GM12865 (cell line): ENCODE results near the gene MAD1L1.
"Not testable (repeated sequence)": the region's sequence is repeated elsewhere in the genome, so short reads cannot be mapped to it uniquely, and the experiment has no call there.

ENCODE experiments used
- DNase-seq: peaks from one replicate; pipeline ENCODE4 v3.0.0; 2010; ENCODE audit warnings: low read depth
- H3K4me3 ChIP-seq: 2 replicates; pipeline ENCODE4 v1.5.1; 2011; ENCODE audit warnings: mild to moderate bottlenecking, low read depth, low read length, control low read depth
- TF ChIP-seq, protein P1 (sequence below): IDR thresholded peaks from 2 replicates; pipeline ENCODE4 v1.5.1; 2011; ENCODE audit warnings: low read length, control low read depth, low read depth, inconsistent platforms; ENCODE audit not compliant: insufficient read depth; ENCODE audit errors: missing control alignments

Gene MAD1L1

DNA sequence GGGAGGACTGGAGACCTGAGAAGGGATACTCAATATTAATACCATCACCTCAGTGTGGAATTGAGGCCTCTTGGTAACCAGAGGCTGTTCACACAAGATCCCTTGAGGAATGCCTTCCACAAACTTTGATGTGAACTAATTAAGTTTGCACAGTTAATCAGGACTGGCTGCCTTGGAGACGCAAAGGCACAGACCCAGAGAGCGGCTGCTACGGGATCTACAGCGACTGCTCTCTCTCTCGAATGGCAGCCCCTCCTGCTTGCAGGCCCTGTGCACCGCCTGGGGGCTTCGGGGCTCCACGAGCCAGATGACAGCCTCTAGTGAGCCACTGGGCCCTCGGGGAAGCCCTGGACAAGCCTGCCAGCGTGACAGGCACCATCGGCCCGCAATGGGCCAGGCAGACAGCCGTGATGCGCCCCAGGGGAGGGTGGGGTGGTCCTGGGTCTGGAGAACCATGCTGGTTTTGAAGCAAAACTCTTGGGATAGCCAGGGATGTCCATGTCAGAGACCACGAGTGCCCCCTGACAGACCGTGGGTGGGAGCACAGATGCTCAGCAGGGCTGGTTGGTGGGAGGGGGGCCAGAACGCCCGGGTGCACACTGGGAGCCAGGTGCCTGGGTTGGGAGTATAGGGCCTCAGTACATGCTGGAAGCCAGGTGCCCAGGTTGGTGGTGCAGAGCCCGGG is 367.0 kb downstream of the MAD1L1 start:
- no peak overlapping the region for H3K4me3 ChIP-seq
- TF ChIP-seq, protein P1, sequence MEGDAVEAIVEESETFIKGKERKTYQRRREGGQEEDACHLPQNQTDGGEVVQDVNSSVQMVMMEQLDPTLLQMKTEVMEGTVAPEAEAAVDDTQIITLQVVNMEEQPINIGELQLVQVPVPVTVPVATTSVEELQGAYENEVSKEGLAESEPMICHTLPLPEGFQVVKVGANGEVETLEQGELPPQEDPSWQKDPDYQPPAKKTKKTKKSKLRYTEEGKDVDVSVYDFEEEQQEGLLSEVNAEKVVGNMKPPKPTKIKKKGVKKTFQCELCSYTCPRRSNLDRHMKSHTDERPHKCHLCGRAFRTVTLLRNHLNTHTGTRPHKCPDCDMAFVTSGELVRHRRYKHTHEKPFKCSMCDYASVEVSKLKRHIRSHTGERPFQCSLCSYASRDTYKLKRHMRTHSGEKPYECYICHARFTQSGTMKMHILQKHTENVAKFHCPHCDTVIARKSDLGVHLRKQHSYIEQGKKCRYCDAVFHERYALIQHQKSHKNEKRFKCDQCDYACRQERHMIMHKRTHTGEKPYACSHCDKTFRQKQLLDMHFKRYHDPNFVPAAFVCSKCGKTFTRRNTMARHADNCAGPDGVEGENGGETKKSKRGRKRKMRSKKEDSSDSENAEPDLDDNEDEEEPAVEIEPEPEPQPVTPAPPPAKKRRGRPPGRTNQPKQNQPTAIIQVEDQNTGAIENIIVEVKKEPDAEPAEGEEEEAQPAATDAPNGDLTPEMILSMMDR = no peak
- no peak for DNase-seq

DNA sequence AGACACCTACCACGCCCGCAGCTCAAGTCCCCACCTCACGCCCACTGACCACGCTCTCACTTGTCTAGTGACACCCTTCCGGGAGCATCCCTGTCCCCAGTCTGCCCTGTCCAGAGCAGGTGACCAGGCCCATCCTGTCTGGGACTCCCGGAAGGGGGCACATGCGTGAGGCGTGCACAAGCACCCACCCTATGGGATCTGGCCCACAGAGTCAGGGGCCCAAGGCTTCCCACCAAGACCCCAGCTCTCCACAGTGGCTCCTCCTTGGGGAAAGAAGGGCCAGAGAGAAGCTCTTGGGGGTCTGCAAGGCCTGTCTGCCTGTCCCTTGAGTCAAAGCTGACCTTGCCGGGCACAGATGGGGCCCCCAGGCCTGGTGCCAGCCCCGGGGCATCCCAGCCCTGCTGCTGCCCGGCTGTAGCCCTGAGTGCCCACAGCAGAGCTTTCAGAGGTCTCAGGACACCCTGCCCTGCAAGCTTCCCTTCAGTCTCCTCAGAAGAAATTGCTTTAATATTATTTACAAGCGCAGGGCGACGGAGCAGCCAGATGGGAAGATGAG is 367.7 kb downstream of the MAD1L1 start:
- DNase-seq = no peak
- no peak overlapping the region for H3K4me3 ChIP-seq
- TF ChIP-seq, protein P1 = no peak

DNA sequence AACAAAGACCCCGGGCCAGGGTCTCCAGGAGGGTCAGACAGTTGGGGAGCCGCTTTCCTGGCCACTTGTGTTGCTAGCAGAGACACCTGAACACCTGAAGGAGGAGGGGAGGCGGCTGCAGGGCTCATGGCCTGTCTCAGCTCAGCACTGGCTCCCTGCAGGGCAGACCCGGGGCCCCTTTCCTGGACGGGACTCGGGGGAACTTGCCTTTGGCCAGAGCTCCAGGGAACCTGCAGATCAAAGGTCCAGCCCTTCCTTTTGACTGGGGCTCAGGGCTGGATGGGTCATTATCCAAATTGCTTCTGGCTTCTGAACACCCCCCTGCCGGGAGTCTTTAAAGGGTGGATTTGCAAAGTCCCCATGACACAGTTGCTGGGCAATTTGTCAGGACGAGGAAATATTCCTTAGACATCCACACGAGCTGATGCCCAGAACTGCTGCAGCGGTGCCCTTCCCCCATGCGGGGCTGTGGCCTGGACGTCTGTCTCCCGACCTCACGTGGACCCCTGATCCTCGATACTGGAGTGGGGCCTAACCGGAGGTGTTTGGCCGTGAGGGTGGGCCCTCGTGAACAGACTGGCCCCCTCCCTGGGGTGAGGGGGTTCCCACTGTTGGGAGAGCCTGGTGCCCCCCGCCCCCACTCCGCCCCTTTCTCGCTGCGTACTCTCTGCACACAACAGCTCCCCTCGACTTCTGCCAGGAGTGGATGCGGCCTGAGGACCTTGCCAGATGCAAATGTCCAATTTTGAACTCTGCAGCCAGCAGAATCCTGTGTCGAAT is 368.4 kb downstream of the MAD1L1 start:
- H3K4me3 ChIP-seq = no peak overlapping the region
- TF ChIP-seq, protein P1 = no peak
- no peak for DNase-seq

DNA sequence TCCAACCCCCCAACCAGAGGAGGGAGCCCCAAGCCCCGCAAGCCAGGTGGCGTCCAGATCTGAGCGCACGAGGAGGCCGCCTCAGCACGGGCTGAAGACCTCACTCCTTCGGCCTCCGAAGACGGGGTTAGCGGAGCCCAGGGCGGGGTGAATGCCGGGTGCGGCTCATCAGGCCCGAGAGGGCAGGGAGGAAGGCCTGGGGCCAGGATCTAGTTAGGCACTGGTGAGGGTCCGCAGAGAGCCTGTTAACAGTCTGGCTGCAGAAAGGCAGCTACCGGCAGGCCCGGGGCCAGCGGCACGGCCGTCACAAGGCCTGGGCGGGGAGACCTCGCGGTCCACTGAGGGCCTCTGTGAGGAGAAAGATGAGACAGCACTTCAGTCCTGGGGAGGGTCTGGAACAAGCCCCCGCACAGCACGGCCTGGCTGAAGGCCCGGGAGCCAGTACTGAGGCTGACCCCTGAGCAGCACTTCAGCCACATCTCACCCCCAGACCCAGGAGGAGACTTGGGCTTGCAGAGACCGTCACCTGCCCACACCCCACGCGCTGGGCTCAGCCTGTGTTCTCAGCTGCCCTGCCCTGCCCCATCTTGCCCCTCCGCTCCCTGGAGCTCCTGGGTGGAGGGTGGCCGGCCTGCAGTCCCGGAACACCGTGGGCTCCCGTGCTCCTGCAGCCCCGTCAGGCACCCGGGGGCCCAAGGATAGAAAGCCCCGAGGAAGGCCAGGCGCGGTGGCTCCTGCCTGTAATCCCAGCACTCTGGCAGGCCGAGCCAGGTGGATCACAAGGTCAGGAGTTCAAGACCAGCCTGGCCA is 369.4 kb downstream of the MAD1L1 start:
- no peak overlapping the region for H3K4me3 ChIP-seq
- TF ChIP-seq, protein P1 = no peak

DNA sequence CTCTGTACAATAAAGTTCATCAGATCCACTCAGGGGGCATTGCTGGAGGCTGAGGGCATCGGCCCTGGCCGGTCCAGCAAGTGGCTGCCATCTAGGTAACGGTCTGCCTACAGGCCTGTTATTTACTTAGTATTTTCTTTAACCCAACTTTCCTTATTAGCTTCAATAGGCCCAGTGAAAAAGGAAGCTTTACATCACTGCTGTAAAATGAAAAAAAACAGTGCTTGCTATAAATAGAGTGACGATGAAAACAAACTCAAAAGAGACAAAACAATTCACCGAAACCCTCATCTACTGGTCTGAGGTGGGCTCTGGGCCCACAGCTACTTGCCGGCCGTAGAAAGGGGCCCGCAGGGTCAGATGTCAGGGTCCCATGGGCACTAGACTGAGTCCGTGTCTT is 370.2 kb downstream of the MAD1L1 start:
- no peak overlapping the region for H3K4me3 ChIP-seq
- TF ChIP-seq, protein P1 = no peak
- DNase-seq = no peak

More for the DNA sequence above, 369.4 kb downstream of the MAD1L1 start:
- DNase-seq = no peak

DNA sequence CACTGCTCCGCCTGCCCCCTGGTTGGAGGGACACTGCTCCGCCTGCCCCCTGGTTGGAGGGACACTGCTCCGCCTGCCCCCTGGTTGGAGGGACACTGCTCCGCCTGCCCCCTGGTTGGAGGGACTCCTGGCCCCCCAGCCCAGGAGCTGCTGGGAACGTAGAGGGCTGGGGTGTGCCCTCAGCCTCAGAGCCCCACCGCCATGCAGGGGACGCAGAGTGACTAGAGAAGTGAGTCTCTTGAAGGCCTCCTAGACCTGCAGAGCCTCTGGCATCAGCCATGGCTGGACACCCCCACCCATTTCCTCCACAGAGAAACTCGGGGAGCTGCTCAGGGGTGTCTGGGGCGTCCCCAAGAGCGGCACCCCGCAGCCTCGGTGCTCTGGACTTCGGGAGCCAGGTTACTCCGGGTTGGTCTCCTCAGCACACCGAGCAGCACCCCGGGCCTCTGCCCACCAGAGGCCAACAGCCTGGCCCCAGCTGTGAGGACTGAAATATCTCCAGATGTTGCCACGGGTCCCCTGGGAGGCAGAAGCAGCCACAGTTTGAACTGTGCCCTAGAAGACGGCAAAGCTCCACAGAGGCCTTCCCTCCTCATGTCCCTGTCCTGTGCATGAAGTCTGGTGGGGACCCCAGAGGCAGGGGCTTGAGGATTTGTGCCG is 370.8 kb downstream of the MAD1L1 start:
- TF ChIP-seq, protein P1 = no peak
- no peak overlapping the region for H3K4me3 ChIP-seq
- DNase-seq = no peak

DNA sequence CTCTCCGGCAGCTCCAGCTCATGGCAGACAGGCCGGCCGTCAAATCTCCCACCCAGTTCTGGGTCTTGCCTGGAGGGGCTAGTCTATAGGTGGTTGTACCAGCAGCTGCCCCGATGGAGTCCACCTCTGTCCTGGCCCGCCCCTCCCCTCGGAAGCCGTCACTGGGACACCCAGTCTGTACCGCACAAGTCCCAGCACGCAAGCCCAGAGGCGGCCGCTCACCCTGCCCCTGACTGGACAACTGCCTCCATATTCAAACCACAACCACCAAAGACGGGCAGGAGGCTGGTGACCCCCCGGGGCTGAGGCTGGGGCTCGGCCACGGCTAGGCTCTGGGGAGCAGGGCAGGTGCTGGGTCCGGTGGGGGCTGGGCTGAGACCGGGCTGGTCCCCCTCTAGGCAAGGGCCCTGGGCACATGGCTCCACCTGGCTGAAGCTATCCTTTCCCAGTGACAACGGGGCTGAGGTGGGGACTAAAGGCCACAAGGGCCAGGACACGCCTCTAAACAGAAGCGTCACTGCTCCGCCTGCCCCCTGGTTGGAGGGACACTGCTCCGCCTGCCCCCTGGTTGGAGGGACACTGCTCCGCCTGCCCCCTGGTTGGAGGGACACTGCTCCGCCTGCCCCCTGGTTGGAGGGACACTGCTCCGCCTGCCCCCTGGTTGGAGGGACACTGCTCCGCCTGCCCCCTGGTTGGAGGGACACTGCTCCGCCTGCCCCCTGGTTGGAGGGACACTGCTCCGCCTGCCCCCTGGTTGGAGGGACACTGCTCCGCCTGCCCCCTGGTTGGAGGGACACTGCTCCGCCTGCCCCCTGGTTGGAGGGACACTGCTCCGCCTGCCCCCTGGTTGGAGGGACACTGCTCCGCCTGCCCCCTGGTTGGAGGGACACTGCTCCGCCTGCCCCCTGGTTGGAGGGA is 371.6 kb downstream of the MAD1L1 start:
- not testable (repeated sequence) for DNase-seq, H3K4me3 ChIP-seq
